Left cardiac atrium (tissue), 4 donors: ENCODE data around the gene CCNT1. TPM values are rescaled to one million over a fixed set of nuclear protein-coding genes. Genes with fewer than 3 reads are reported as not detected.
A peak's percentile ranks its signal among the peaks of the same experiment; 100 is the strongest.
"Not testable (repeated sequence)": the region's sequence is repeated elsewhere in the genome, so short reads cannot be mapped to it uniquely, and the experiment has no call there.

Experiments used
- ATAC-seq, 2 donors: fragments of 200-7000 bp; cut with Tn5 transposase; one replicate each; pipeline ENCODE4 v1.9.1; 2020; ENCODE audit warnings: mild to moderate bottlenecking in 2 of 2, moderate library complexity in 2 of 2
- DNase-seq: peaks from one replicate; pipeline ENCODE4 v3.0.0-alpha.2; 2020
- intact Hi-C, 2 donors: fragments of 100-400 bp; cut with DNase I; formaldehyde crosslinking; loops; one replicate each; pipeline versions ENCODE4 v1.14.1 to v1.15.1; 2022 to 2023
- total RNA-seq, 2 donors: library from RNA; stranded (reverse); fragmentation: NEBNext Ultra II Directional; extraction: Animal tissue kit (Norgen Biotek cat#: 25700); gene quantifications; one replicate each; pipeline ENCODE4 v1.2.1, GENCODE V29; 2021
- donor health status: DM: no; HTN: yes; CAD: no.
- donor health status: DM: no; HTN: yes; CAD: no; lungs with severe emphysema.
- donor health status: DM: yes; HTN: yes; CAD: no.
- donor health status: Dilated cardiomyopathy.

The CCNT1 gene
- total RNA-seq, 2 donors from 2014 or later: 21.2 to 21.7 TPM

GRCh38 chr12:48694038-48694437 lies 22.5 kb downstream of the CCNT1 start:
- intact Hi-C loops: no loop called here
- DNase-seq (no peak), ATAC-seq (no peak)

- DNase-seq (no peak), ATAC-seq (no peak)
- intact Hi-C loops: no loop called here
These were observed 22.9 kb downstream of the CCNT1 start for GRCh38 chr12:48693572-48693971.

GRCh38 chr12:48691826-48692487 lies 24.6 kb downstream of the CCNT1 start:
- intact Hi-C loops: no loop called here
- ATAC-seq (peak in 1 of 2 donors; percentile 16), DNase-seq (no peak)

- intact Hi-C loops: no loop called here
These were observed 25.5 kb downstream of the CCNT1 start for GRCh38 chr12:48690990-48691389.

GRCh38 chr12:48690436-48690835 lies 26.1 kb downstream of the CCNT1 start:
- intact Hi-C loops: no loop called here
- DNase-seq (no peak), ATAC-seq (peak in 1 of 2 donors; percentile 21)

More at GRCh38 chr12:48690990-48691389, 25.5 kb downstream of the CCNT1 start:
- peak in 1 of 2 donors; percentile 30 for ATAC-seq
- no peak for DNase-seq

GRCh38 chr12:48688836-48689235 lies 27.7 kb downstream of the CCNT1 start:
- DNase-seq (no peak), ATAC-seq (no peak)
- intact Hi-C loops: no loop called here

GRCh38 chr12:48687592-48687991 lies 28.9 kb downstream of the CCNT1 start:
- intact Hi-C loops: no loop called here
- ATAC-seq (no peak), DNase-seq (no peak)

- ATAC-seq (no peak), DNase-seq (no peak)
- intact Hi-C loops: no loop called here
These were observed 29.7 kb downstream of the CCNT1 start for GRCh38 chr12:48686615-48687334.

- intact Hi-C loops: no loop called here
- DNase-seq (no peak), ATAC-seq (no peak)
These were observed 30.4 kb downstream of the CCNT1 start for GRCh38 chr12:48686037-48686595.

GRCh38 chr12:48683534-48683933 lies 33.0 kb downstream of the CCNT1 start:
- DNase-seq (no peak), ATAC-seq (no peak)
- intact Hi-C loops: no loop called here

- ATAC-seq (no peak), DNase-seq (no peak)
- intact Hi-C loops: no loop called here
These were observed 33.6 kb downstream of the CCNT1 start for GRCh38 chr12:48682927-48683326.

- DNase-seq, intact Hi-C loops, ATAC-seq: not testable (repeated sequence)
These were observed 34.0 kb downstream of the CCNT1 start for GRCh38 chr12:48682533-48682905.

- intact Hi-C loops: no loop called here
- peak; percentile 98 to 99 for ATAC-seq
- DNase-seq: peak; percentile 99
These were observed 34.6 kb downstream of the CCNT1 start, which contains the start of gene KANSL2 for GRCh38 chr12:48681710-48682532. Gene KANSL2 (minus strand): TSS chr12:48682238. CDS start chr12:48681632, 606 bp downstream.

- intact Hi-C loops: no loop called here
- no peak for DNase-seq
- ATAC-seq: peak; percentile 1 to 4
These were observed 35.2 kb downstream of the CCNT1 start for GRCh38 chr12:48681399-48681709.

- ATAC-seq: no peak
- intact Hi-C loops: no loop called here
These were observed 35.6 kb downstream of the CCNT1 start for GRCh38 chr12:48680861-48681260.

GRCh38 chr12:48678551-48679185 lies 37.8 kb downstream of the CCNT1 start:
- intact Hi-C loops: no loop called here
- no peak for ATAC-seq
- no peak for DNase-seq

More at GRCh38 chr12:48680861-48681260, 35.6 kb downstream of the CCNT1 start:
- no peak for DNase-seq

GRCh38 chr12:48671231-48671856 lies 45.2 kb downstream of the CCNT1 start:
- DNase-seq: no peak
- peak in 1 of 2 donors; percentile 73 for ATAC-seq
- intact Hi-C loops: no loop called here

- ATAC-seq: no peak
- no peak for DNase-seq
- intact Hi-C loops: no loop called here
These were observed 47.5 kb downstream of the CCNT1 start for GRCh38 chr12:48668996-48669395.

GRCh38 chr12:48659863-48660262 lies 56.6 kb downstream of the CCNT1 start:
- DNase-seq: no peak
- intact Hi-C loops: no loop called here
- ATAC-seq: no peak
